Measurements from ENCODE around the gene PRND.

DNA sequence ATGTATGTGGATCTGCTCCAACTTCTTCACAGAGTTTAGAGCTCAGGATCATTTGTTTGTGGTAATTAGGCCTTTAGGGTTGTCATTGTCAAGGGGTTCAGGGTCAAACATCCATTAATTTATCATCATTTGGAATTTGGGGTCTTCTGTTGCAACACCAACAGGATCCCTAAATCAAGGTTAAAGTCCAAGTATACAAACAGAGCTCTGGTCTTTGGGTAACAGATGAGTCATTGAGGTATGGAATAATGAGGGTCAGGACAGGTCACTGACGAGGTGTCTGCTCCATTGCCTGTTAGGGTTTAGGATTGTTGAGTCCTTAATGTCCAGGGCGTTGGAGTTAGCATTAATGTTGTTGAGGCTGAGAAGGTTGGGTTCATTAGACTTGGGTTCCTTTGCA, 47.6 kb downstream of the PRND start:
- TF ChIP-seq EZH2phosphoT487 (IDR thresholded peaks at IDR 0.05; ENCODE audit: low read depth) = no peak
- TF ChIP-seq, protein P1, sequence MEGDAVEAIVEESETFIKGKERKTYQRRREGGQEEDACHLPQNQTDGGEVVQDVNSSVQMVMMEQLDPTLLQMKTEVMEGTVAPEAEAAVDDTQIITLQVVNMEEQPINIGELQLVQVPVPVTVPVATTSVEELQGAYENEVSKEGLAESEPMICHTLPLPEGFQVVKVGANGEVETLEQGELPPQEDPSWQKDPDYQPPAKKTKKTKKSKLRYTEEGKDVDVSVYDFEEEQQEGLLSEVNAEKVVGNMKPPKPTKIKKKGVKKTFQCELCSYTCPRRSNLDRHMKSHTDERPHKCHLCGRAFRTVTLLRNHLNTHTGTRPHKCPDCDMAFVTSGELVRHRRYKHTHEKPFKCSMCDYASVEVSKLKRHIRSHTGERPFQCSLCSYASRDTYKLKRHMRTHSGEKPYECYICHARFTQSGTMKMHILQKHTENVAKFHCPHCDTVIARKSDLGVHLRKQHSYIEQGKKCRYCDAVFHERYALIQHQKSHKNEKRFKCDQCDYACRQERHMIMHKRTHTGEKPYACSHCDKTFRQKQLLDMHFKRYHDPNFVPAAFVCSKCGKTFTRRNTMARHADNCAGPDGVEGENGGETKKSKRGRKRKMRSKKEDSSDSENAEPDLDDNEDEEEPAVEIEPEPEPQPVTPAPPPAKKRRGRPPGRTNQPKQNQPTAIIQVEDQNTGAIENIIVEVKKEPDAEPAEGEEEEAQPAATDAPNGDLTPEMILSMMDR (IDR thresholded peaks at IDR 0.05; ENCODE audit: low read depth, low read length) = no peak
